H1 (cell line): ENCODE data around the gene TUBGCP2. TPM values are rescaled to one million over a fixed set of nuclear protein-coding genes. Genes with fewer than 3 reads are reported as not detected.

Experiments used
- CTCF ChIA-PET: fragments of 300-600 bp; sonication (Branson Sonifier 250); formaldehyde crosslinking; loops from one replicate; lab custom pipeline; 2021; ENCODE audit not compliant: partially characterized antibody; lab: Charles Lee
- POLR2A ChIA-PET: fragments of 300-600 bp; sonication (Branson Sonifier 250); formaldehyde crosslinking; loops from one replicate; lab custom pipeline; 2021; ENCODE audit warnings: inconsistent platforms; ENCODE audit not compliant: partially characterized antibody; lab: Charles Lee
- DNase-seq, 2 experiments: peaks; one replicate each; pipeline versions ENCODE4 v3.0.0 to v3.0.0-alpha.2; 2010 to 2022; ENCODE audit warnings: low spot score in 2 of 2, low read depth in 1 of 2, mixed read lengths in 1 of 2
- FAIRE-seq: peaks from 2 replicates; lab custom pipeline; 2011; peaks lifted over from hg19 to GRCh38; lab: Jason Lieb, UNC
- H2AFZ ChIP-seq: 2 replicates; pipeline ENCODE4 v1.8.1; 2012; ENCODE audit warnings: low read length, inconsistent platforms
- H2AK5ac ChIP-seq: 2 replicates; pipeline ENCODE4 v1.6.1; 2013; ENCODE audit warnings: low read depth, low read length
- H2BK120ac ChIP-seq: replicated peaks from 2 replicates; pipeline ENCODE3; 2013; ENCODE audit warnings: low read depth, low read length, inconsistent platforms
- H2BK12ac ChIP-seq: 2 replicates; pipeline ENCODE4 v1.6.1; 2013; ENCODE audit warnings: low read depth, low read length
- H2BK15ac ChIP-seq: 2 replicates; pipeline ENCODE4 v1.6.1; 2013; ENCODE audit warnings: low read length
- H2BK20ac ChIP-seq: 2 replicates; pipeline ENCODE4 v1.6.1; 2013; ENCODE audit warnings: low read length
- H2BK5ac ChIP-seq: 2 replicates; pipeline ENCODE4 v1.6.1; 2013; ENCODE audit warnings: low read depth, low read length
- H3K14ac ChIP-seq: 2 replicates; pipeline ENCODE4 v1.6.1; 2013; ENCODE audit warnings: inconsistent platforms; ENCODE audit not compliant: insufficient read length
- H3K18ac ChIP-seq: 2 replicates; pipeline ENCODE4 v1.6.1; 2013; ENCODE audit warnings: low read length; ENCODE audit errors: extremely low read depth
- H3K23ac ChIP-seq: 2 replicates; pipeline ENCODE4 v1.6.1; 2013; ENCODE audit warnings: inconsistent platforms; ENCODE audit not compliant: insufficient read length
- H3K23me2 ChIP-seq: 2 replicates; pipeline ENCODE4 v1.6.1; 2013; ENCODE audit warnings: low read depth, low read length
- H3K27ac ChIP-seq: 2 replicates; pipeline ENCODE4 v1.6.1; 2011; ENCODE audit warnings: low read depth, low read length, inconsistent platforms
- H3K27me3 ChIP-seq, 4 experiments: replicated peaks in 1 of 4; 1 replicate in 1 of 4; 2 replicates in 3 of 4; pipeline versions ENCODE4 v1.6.1 to v1.8.1; 2011 to 2013; ENCODE audit warnings: low read length in 3 of 4, mild to moderate bottlenecking in 3 of 4, inconsistent platforms in 2 of 4, mixed read lengths in 2 of 4, moderate library complexity in 1 of 4; ENCODE audit not compliant: control insufficient read depth in 3 of 4, insufficient read depth in 3 of 4; ENCODE audit errors: extremely low read depth in 1 of 4
- H3K36me3 ChIP-seq, 4 experiments: 2 replicates each; pipeline versions ENCODE4 v1.6.1 to v1.8.1; 2011 to 2013; ENCODE audit warnings: mild to moderate bottlenecking in 4 of 4, low read length in 3 of 4, moderate library complexity in 2 of 4, control low read depth in 1 of 4, inconsistent platforms in 1 of 4; ENCODE audit not compliant: insufficient read depth in 4 of 4, control insufficient read depth in 2 of 4
- H3K4ac ChIP-seq: replicated peaks from 2 replicates; pipeline ENCODE3; 2013; ENCODE audit warnings: low read length, low read depth, mixed read lengths, inconsistent platforms; ENCODE audit not compliant: insufficient read length
- H3K4me1 ChIP-seq, 4 experiments: replicated peaks in 1 of 4; 1 replicate in 1 of 4; 2 replicates in 3 of 4; pipeline versions ENCODE4 v1.6.1 to v1.8.1; 2011 to 2013; ENCODE audit warnings: low read length in 3 of 4, inconsistent platforms in 2 of 4, mixed read lengths in 1 of 4; ENCODE audit not compliant: insufficient read depth in 4 of 4, control insufficient read depth in 3 of 4
- H3K4me2 ChIP-seq, 2 experiments: 2 replicates each; pipeline versions ENCODE4 v1.6.1 to v1.8.1; 2011 to 2013; ENCODE audit warnings: low read depth in 2 of 2, low read length in 2 of 2, control low read depth in 1 of 2, inconsistent platforms in 1 of 2, mild to moderate bottlenecking in 1 of 2; ENCODE audit not compliant: insufficient read depth in 1 of 2
- H3K4me3 ChIP-seq, 4 experiments: fragments of 200-600, 300-600 bp in 1 of 4; sonication (generic), shearing (Covaris generic), sonication (Bioruptor Twin) in 1 of 4; 2 replicates each; pipeline versions ENCODE4 v1.5.1 to v1.8.1; 2011 to 2016; ENCODE audit warnings: low read length in 4 of 4, low read depth in 3 of 4, control low read depth in 2 of 4, inconsistent platforms in 2 of 4, mild to moderate bottlenecking in 2 of 4, mixed read lengths in 1 of 4, moderate library complexity in 1 of 4; ENCODE audit not compliant: insufficient read depth in 2 of 4; ENCODE audit errors: extremely low read depth in 1 of 4
- H3K56ac ChIP-seq: replicated peaks from 2 replicates; pipeline ENCODE3; 2013; ENCODE audit warnings: low read depth, mild to moderate bottlenecking, mixed read lengths, low read length, inconsistent platforms; ENCODE audit not compliant: insufficient read length
- H3K79me1 ChIP-seq: 2 replicates; pipeline ENCODE4 v1.6.1; 2013; ENCODE audit warnings: low read depth, low read length, control low read depth
- H3K79me2 ChIP-seq, 2 experiments: 2 replicates each; pipeline versions ENCODE4 v1.6.1 to v1.8.1; 2012 to 2013; ENCODE audit warnings: low read length in 2 of 2, mild to moderate bottlenecking in 2 of 2, inconsistent platforms in 1 of 2; ENCODE audit not compliant: insufficient read depth in 2 of 2, control insufficient read depth in 1 of 2
- H3K9ac ChIP-seq, 4 experiments: replicated peaks in 1 of 4; 1 replicate in 1 of 4; 2 replicates in 3 of 4; pipeline versions ENCODE4 v1.6.1 to v1.8.1; 2011 to 2013; ENCODE audit warnings: low read depth in 3 of 4, low read length in 3 of 4, control low read depth in 2 of 4, mild to moderate bottlenecking in 2 of 4, moderate library complexity in 2 of 4, inconsistent platforms in 1 of 4; ENCODE audit errors: extremely low read depth in 1 of 4
- H3K9me3 ChIP-seq, 2 experiments: 2 replicates each; pipeline versions ENCODE4 v1.6.1 to v1.8.1; 2012 to 2013; ENCODE audit warnings: mild to moderate bottlenecking in 2 of 2, moderate library complexity in 2 of 2, control low read depth in 1 of 2, inconsistent platforms in 1 of 2, low read depth in 1 of 2, low read length in 1 of 2, mixed read lengths in 1 of 2; ENCODE audit not compliant: insufficient read depth in 2 of 2
- H4K20me1 ChIP-seq, 2 experiments: replicated peaks in 1 of 2; 2 replicates each; pipeline versions ENCODE3 to v1.8.1; 2011 to 2013; ENCODE audit warnings: inconsistent platforms in 2 of 2, low read length in 2 of 2, mild to moderate bottlenecking in 1 of 2; ENCODE audit not compliant: insufficient read depth in 2 of 2, control insufficient read depth in 1 of 2
- H4K5ac ChIP-seq: 2 replicates; pipeline ENCODE4 v1.6.1; 2013; ENCODE audit warnings: low read length, low read depth, mixed read lengths, inconsistent platforms; ENCODE audit not compliant: insufficient read length
- H4K8ac ChIP-seq: 2 replicates; pipeline ENCODE4 v1.8.0; 2013; ENCODE audit warnings: mild to moderate bottlenecking, moderate library complexity, low read length, inconsistent platforms; ENCODE audit not compliant: insufficient read depth; ENCODE audit errors: extremely low read depth
- H4K91ac ChIP-seq: replicated peaks from 2 replicates; pipeline ENCODE3; 2013; ENCODE audit warnings: low read length, mixed read lengths, inconsistent platforms; ENCODE audit not compliant: insufficient read length
- CBX5 ChIP-seq: fragments of 300-800, 300-1000 bp; sonication (generic); IDR thresholded peaks from 2 replicates; pipeline ENCODE4 v1.7.1; 2016; ENCODE audit warnings: antibody characterized with exemption, low read length, low read depth
- CTBP2 ChIP-seq: IDR thresholded peaks from 2 replicates; pipeline ENCODE4 v1.7.0; 2011; ENCODE audit warnings: borderline replicate concordance, mild to moderate bottlenecking, moderate library complexity, mixed read lengths, low read length; ENCODE audit not compliant: insufficient read depth, insufficient read length
- JUND ChIP-seq: IDR thresholded peaks from 2 replicates; pipeline ENCODE4 v1.6.1; 2011; ENCODE audit warnings: mild to moderate bottlenecking, improper control_type of control experiment, low read length
- KDM1A ChIP-seq: fragments of 200-600, 300-600 bp; sonication (generic); IDR thresholded peaks from 2 replicates; pipeline ENCODE4 v1.7.1; 2016; ENCODE audit warnings: mild to moderate bottlenecking, low read length, borderline replicate concordance
- MAFK ChIP-seq: IDR thresholded peaks from 2 replicates; pipeline ENCODE4 v1.6.1; 2012; ENCODE audit warnings: low read depth, mild to moderate bottlenecking, improper control_type of control experiment, low read length
- POLR2AphosphoS5 ChIP-seq: IDR thresholded peaks from 2 replicates; pipeline ENCODE4 v1.6.1; 2011; ENCODE audit warnings: low read depth, low read length
- SIN3A ChIP-seq, 2 experiments: IDR thresholded peaks in 1 of 2; conservative IDR thresholded peaks in 1 of 2; 2 replicates each; pipeline ENCODE4 v1.6.1; 2011 to 2012; ENCODE audit warnings: low read length in 2 of 2, improper control_type of control experiment in 1 of 2, low read depth in 1 of 2, mild to moderate bottlenecking in 1 of 2
- TAF7 ChIP-seq: optimal IDR thresholded peaks from 2 replicates; pipeline ENCODE3; 2011; ENCODE audit warnings: low read depth, mild to moderate bottlenecking, inconsistent platforms, low read length, moderate library complexity, borderline replicate concordance
- WGBS, 2 experiments: shearing (Covaris generic) in 1 of 2; methylation state at CpG; one replicate each; pipeline versions ENCODE4 v1.1.6 to v1.1.7; 2013 to 2015; ENCODE audit warnings: low lambda C conversion rate in 2 of 2, mixed read lengths in 2 of 2, inconsistent platforms in 1 of 2, low coverage in 1 of 2, missing lambda C conversion rate in 1 of 2; ENCODE audit not compliant: insufficient replicate concordance in 2 of 2, insufficient coverage in 1 of 2, insufficient read length in 1 of 2; ENCODE audit errors: extremely low coverage in 1 of 2, missing lambda C conversion rate in 1 of 2; 5-methylcytosine and 5-hydroxymethylcytosine counted together
- polyA plus RNA-seq, 7 experiments: library from polyadenylated mRNA; depleted of rRNA in 3 of 7; stranded (reverse) in 5 of 7; unstranded in 2 of 7; fragments of >200 nt in 5 of 7; fragments of 200-250 nt in 2 of 7; gene quantifications; 1 replicate in 5 of 7; 2 replicates in 1 of 7; 4 replicates in 1 of 7; pipeline versions ENCODE4 v1.2.1 to v1.2.3, GENCODE V29; 2011 to 2013; ENCODE audit warnings: missing spikeins in 2 of 7, mixed read lengths in 2 of 7
- total RNA-seq: library from RNA; stranded (reverse); fragmentation: NEBNext Ultra II Directional; extraction: Animal tissue kit (Norgen Biotek cat#: 25700); gene quantifications from 2 replicates; pipeline ENCODE4 v1.2.1, GENCODE V29; 2021

Gene TUBGCP2
- total and polyA plus RNA-seq, 2 of the 8 experiments (the other 6 are each of a cell fraction or from before 2014, with no cell fraction given) = 34.9 to 51.9 TPM

DNA sequence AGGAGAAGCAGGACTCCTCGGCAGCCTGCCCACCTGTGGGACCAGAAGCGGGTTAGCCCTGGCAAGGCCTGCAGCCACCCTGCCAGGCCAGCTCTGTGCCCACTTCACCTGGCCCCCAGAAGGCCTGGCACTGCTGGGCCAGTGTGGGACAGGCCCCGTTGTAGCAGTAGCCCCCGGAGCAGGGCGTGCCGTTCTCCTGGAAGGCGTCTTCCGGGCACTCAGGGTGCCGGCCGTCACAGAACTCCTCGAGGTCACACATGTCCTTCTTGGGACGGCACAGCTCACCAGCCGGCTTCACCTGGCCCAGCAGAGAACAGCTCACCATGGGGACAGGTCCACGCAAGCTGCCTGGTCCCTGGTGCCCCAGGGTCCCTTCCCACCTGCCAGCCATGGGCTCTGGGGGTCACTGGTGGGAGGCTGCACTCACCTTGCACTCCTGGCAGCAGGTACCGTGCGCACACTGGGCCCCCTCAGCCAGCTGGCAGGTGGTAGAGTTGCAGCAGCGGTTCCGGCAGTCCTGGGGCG is 37.8 kb downstream of the TUBGCP2 start:
- no peak overlapping the region for H4K5ac ChIP-seq
- H3K4me1 ChIP-seq = peaks cover 0 to 6% (median 0%) of the 10 kb centered on the region in 4 experiments; a peak in 5 of 7 replicates
- no peaks in the 10 kb centered on the region for H3K79me1 ChIP-seq
- no peak overlapping the region for H3K27ac ChIP-seq
- no peak overlapping the region for H2BK5ac ChIP-seq
- H4K8ac ChIP-seq = no peak overlapping the region
- H2BK120ac ChIP-seq = no peak overlapping the region
- POLR2A ChIA-PET = no interaction called here
- peaks cover 0 to under 1% (median 0%) of the 10 kb centered on the region in 4 experiments; a peak in 2 of 7 replicates for H3K27me3 ChIP-seq
- no peak overlapping the region for H2AFZ ChIP-seq
- H3K4ac ChIP-seq = no peak overlapping the region
- no peaks in the 10 kb centered on the region for H3K23me2 ChIP-seq
- H3K4me3 ChIP-seq = no peak overlapping the region
- no peaks in the 10 kb centered on the region for H3K36me3 ChIP-seq
- no peak overlapping the region for H2BK15ac ChIP-seq
- no peak overlapping the region for H4K91ac ChIP-seq
- H3K23ac ChIP-seq = no peak overlapping the region
- no peaks in the 10 kb centered on the region for H3K9me3 ChIP-seq
- DNase-seq (no peak), FAIRE-seq (no peak)
- H3K79me2 ChIP-seq = no peaks in the 10 kb centered on the region
- no peak overlapping the region for H3K9ac ChIP-seq
- 93% methylated on average over 19 of the region's 19 CpGs; no CpG with 5 or more reads in 1 of the 2 experiments for WGBS, 2 experiments
- H2BK12ac ChIP-seq = no peak overlapping the region
- H3K18ac ChIP-seq = no peak overlapping the region
- no peak overlapping the region for H2BK20ac ChIP-seq
- peaks cover 0 to 3% of the 10 kb centered on the region in 2 experiments for H4K20me1 ChIP-seq
- no peak overlapping the region for H3K14ac ChIP-seq
- CTCF ChIA-PET = interaction anchor here (0.6 to 3.5 kb wide), 4 partner anchors 11 to 127 kb away, joined by 3 to 11 read pairs (median 8); no protein-coding TSS in a partner anchor
- no peak overlapping the region for H3K4me2 ChIP-seq
- no peak overlapping the region for H2AK5ac ChIP-seq
- H3K56ac ChIP-seq = no peak overlapping the region
- TF ChIP-seq MAFK = no peak
- TF ChIP-seq CBX5 = no peak
- no peak for TF ChIP-seq TAF7
- no peak for TF ChIP-seq POLR2AphosphoS5
- TF ChIP-seq KDM1A = no peak
- TF ChIP-seq JUND = no peak
- no peak for TF ChIP-seq CTBP2
- no peak for TF ChIP-seq SIN3A (conservative IDR thresholded peaks at IDR 0.05 in 1 of 2, IDR thresholded peaks at IDR 0.05 in 1 of 2; ENCODE audit: low read depth in 1 of 2, low read length in 2 of 2)
